Glomerular endothelial cell (primary cell): Measurements from ENCODE around the gene IWS1. TPM values are rescaled to one million over a fixed set of nuclear protein-coding genes. Genes with fewer than 3 reads are reported as not detected.
"Not testable (repeated sequence)": the region's sequence is repeated elsewhere in the genome, so short reads cannot be mapped to it uniquely, and the experiment has no call there.

Experiments used
- DNase-seq: peaks from one replicate; pipeline ENCODE4 v3.0.0-alpha.2; 2011; ENCODE audit warnings: low read depth, low spot score; ENCODE audit errors: extremely low read depth
- total RNA-seq: library from RNA; depleted of rRNA; stranded (reverse); fragments of >200 nt; gene quantifications from 2 replicates; pipeline ENCODE4 v1.2.3, GENCODE V29; 2015

IWS1 gene
- total RNA-seq, 1 donor from 2014 or later, result 46.2 TPM

GRCh38 chr2:127463155-127463991 lies 62.9 kb downstream of the IWS1 start:
- DNase-seq, result no peak

DNA sequence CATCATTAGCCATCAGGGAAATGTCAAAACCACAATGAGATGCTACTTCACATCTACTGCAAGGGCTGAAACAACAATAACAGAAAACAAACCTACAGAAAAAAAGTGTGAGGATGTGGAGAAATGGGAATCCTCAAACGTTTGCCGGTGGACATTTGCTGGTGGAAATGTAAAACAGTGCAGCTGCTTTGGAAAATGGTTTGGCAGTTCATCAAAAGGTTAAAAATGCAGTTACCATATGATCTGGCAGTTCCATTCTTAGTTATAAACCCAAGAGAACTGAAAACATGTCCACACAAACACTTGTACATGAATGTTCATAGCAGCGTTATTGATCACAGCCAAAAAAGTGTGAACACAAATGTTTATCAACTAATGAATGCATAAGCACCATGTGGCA lies 63.8 kb downstream of the IWS1 start:
- no peak for DNase-seq

GRCh38 chr2:127456960-127457359 lies 69.3 kb downstream of the IWS1 start:
- no peak for DNase-seq

DNA sequence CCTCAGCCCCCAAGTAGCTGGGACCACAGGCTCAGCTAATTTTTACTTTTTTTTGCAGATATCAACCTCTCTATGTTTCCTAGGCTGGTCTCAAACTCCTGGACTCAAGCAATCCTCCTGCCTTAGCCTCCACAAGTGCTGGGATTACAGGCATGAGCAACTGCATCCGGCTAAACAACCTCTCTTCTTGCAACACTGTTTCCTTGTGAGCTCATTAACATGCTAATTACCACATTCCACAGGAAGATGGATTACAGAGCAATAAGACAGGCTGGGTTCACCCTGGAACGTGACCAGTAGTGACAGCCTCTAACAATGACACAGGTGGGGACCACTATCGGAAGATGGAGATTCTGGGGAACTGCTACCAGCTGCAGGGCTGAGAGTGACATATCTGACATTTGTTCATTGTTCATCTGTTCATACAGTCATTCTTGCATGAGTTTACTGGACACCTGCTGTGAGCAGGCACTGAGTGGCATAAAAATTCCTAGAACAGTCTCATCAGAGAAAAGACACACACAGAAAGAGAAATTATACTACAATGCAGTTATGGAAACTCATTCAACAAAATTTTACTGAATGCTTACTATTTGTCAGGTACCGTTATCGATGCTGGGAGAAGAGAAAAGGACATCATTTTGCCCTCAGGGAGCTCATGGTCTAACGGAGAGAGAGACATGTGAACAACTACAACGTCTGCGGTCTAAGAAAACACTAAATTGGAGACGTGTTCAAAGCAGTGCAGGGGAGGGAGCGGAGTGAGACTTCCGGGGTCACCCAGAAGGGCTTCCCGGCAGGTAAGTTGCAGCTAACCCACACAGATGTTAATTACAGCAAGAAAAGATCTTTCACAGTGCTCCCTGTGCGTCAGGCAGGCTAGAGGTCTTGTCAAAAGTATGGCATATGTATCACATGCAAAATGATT lies 70.5 kb downstream of the IWS1 start:
- DNase-seq, result no peak

DNA sequence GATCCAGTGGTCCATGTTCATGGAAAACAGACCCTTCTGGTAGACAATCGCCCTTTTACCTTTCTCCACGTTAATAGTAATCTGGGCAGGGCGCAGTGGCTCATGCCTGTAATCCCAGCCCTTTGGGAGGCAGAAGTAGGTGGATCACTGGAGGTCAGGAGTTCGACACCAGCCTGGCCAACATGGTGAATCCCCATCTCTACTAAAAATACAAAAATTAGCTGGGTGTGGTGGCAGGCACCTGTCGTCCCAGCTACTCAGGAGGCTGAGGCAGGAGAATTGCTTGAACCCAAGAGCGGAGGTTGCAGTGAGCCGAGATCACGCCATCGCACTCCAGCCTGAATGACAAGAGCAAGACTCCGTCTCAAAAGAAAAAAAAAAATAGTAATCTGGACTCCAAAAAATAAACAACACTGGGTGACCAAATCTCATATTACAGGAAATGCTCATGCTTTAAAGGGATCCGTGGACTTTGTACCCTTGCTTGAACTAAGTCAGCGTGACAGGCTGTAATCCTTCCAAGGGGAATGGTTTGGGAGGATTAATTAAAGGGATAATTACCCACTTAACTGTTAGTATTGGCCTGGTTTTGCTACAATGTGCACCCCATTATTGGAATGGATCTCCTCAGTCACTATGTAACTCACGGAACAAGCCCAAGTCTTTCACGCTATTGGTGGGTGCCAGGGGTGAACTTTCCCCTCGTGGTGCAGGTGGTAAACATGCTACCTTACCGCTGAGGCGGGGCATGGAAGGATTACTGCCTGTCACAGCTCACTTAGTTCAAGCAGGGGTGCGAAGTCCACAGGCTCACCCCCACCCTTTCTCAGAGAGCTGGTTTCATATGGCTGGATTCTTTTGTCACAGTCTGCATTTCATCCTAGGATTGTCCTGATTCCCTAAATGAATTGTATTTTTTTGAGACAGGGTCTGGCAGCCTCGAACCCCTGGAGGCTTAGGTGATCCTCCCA lies 71.4 kb downstream of the IWS1 start:
- DNase-seq, result no peak

GRCh38 chr2:127453392-127454171 lies 72.7 kb downstream of the IWS1 start:
- DNase-seq, result no peak

GRCh38 chr2:127453013-127453391 lies 73.3 kb downstream of the IWS1 start:
- DNase-seq, result no peak

DNA sequence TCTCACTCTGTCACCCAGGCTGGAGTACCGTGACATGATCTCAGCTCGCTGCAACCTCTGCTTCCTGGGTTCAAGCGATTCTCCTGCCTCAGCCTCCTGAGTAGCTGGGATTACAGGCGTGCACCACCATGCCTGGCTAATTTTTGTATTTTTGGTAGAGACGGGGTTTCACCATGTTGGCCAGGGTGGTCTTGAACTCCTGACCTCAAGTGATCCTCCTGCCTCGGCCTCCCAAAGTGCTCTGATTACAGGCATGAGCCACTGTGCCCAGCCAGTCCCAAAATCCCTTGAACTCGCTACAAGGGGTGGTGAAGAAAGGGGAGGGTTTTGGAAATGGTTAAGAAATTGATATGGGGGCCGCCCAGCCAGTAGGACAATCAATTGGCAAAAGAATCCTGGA lies 73.9 kb downstream of the IWS1 start:
- DNase-seq, result not testable (repeated sequence)

DNA sequence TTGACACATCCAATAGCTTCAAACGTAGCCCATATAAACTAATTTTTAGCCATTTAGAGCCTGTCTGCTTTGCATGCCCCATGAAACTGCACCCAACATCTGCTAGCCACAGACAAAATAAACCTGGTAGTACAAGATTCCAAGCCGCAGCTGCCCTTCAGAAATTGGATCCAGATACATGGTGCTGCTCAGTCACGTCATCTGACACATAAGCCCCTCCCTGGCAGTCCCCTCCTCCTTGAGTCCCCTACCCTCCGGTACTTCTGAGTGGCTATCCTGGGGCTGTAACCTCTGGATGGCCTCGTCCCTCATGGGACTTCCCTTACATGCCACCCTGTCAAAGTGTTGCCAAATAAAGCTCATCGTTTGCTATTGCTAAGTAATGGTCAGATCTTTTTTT lies 74.3 kb downstream of the IWS1 start:
- no peak for DNase-seq

- no peak for DNase-seq
These were observed 76.4 kb downstream of the IWS1 start for GRCh38 chr2:127449898-127450297.

DNA sequence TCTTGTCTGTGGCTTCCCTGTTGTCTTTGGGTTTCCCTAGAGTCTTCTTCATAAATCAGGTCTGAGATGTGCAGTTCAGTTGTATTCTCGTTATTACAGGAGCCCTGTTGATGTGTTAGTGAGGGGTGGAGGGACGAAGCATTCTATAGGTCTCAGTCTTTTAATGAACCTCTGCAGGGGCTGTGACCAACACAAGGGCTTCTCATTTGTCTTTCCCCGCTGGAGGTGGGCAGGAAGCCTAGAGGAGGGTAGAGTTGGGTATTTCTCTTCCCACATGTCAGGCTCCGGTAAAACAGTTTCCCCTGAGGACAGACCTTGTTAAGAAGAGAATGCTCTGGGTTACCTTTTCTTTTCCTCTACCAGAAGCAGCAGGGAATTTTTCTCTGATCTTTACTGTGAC lies 76.9 kb downstream of the IWS1 start:
- no peak for DNase-seq

- no peak for DNase-seq
These were observed 77.8 kb downstream of the IWS1 start for GRCh38 chr2:127448526-127448925.

DNA sequence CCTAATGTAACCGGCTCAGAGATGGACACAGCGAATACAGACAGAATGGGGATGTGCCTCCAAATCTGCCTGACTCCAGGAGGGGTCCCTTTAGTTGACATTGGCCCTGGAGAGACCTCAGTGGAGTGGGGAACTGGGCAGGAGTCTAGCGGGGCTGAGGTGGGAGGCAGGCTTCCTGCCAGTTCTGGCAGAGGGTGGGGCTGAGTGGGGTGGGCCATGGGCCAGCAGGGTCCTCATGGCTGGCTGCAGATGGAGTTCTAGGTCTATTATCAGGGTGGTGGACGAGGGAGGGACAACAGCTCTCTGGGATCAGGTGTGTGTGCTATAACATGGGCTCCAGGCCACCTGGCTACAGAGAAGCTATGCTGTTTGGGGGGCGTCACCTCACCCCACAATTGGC lies 86.9 kb downstream of the IWS1 start:
- DNase-seq, result no peak

- no peak for DNase-seq
These were observed 88.2 kb downstream of the IWS1 start for GRCh38 chr2:127437781-127438726.

GRCh38 chr2:127437056-127437455 lies 89.2 kb downstream of the IWS1 start:
- no peak for DNase-seq

- no peak for DNase-seq
These were observed 91.8 kb downstream of the IWS1 start for GRCh38 chr2:127434515-127434914.

- DNase-seq, result no peak
These were observed 94.8 kb downstream of the IWS1 start for GRCh38 chr2:127431408-127432023.
